Chondrocyte (in vitro differentiated cells): Measurements from ENCODE around the gene NFE2L3. TPM values are rescaled to one million over a fixed set of nuclear protein-coding genes. Genes with fewer than 3 reads are reported as not detected.
"Not testable (repeated sequence)": the region's sequence is repeated elsewhere in the genome, so short reads cannot be mapped to it uniquely, and the experiment has no call there.

Experiments used
- DNase-seq: peaks from one replicate; pipeline ENCODE4 v3.0.0; 2021; ENCODE audit warnings: mixed read lengths, low spot score
- H3K27ac Mint-ChIP-seq: one replicate; pipeline ENCODE4 v1.8.0; 2021; ENCODE audit warnings: mild to moderate bottlenecking, moderate library complexity, mixed read lengths; ENCODE audit not compliant: unreplicated experiment
- H3K27me3 Mint-ChIP-seq: 2 replicates; pipeline ENCODE4 v1.8.0; 2021; ENCODE audit warnings: low read depth, mixed read lengths
- H3K36me3 Mint-ChIP-seq: 2 replicates; pipeline ENCODE4 v1.8.0; 2021; ENCODE audit warnings: low read depth, mixed read lengths
- H3K4me1 Mint-ChIP-seq: 2 replicates; pipeline ENCODE4 v1.8.0; 2021; ENCODE audit warnings: low read depth, mild to moderate bottlenecking, mixed read lengths
- H3K4me3 Mint-ChIP-seq: one replicate; pipeline ENCODE4 v1.8.0; 2021; ENCODE audit warnings: mild to moderate bottlenecking, moderate library complexity, mixed read lengths; ENCODE audit not compliant: unreplicated experiment
- H3K9me3 Mint-ChIP-seq: 2 replicates; pipeline ENCODE4 v1.8.0; 2021; ENCODE audit warnings: low read depth, mixed read lengths
- total RNA-seq: library from RNA; stranded (reverse); gene quantifications from 3 replicates; pipeline ENCODE4 v1.2.1, GENCODE V29; 2021
- TF ChIP-seq, protein P1 (sequence below): fragments of 200-600 bp; sonication (generic); IDR thresholded peaks from 2 replicates; pipeline ENCODE4 v1.5.0; 2021; ENCODE audit warnings: antibody characterized with exemption, mild to moderate bottlenecking, moderate library complexity

NFE2L3 gene
- total RNA-seq, 1 donor from 2014 or later, result 0.52 TPM

DNA sequence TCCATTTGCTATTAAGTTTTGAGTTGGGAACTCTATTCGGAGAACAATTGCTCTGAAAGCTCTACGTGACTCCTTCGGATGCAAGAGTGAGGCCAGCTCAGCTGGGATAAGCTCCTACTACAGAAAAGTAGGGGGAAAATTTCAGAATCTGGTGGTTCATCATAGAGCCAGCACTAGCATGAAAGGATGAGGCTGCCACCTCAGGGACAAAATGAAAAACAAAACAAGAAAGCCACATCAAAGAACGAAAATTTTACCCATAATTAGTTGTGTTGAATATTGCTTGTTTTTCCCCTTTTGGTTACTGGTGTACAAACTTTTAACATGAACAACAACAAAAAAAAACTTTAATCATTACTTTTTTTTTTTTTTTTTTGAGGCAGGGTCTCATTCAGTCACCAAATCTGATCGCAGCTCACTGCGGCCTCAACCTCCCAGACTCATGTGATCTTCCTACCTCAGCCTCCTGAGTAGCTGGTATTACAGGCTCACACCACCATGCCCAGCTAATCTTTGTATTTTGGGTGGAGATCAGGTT lies 39.7 kb upstream of the NFE2L3 start:
- peaks cover 41% of the 10 kb centered on the region for H3K27me3 Mint-ChIP-seq
- no peaks in the 10 kb centered on the region for H3K4me1 Mint-ChIP-seq
- H3K9me3 Mint-ChIP-seq, result no peaks in the 10 kb centered on the region
- DNase-seq, result no peak
- H3K27ac Mint-ChIP-seq, result no peak overlapping the region
- H3K4me3 Mint-ChIP-seq, result no peak overlapping the region
- TF ChIP-seq, protein P1, sequence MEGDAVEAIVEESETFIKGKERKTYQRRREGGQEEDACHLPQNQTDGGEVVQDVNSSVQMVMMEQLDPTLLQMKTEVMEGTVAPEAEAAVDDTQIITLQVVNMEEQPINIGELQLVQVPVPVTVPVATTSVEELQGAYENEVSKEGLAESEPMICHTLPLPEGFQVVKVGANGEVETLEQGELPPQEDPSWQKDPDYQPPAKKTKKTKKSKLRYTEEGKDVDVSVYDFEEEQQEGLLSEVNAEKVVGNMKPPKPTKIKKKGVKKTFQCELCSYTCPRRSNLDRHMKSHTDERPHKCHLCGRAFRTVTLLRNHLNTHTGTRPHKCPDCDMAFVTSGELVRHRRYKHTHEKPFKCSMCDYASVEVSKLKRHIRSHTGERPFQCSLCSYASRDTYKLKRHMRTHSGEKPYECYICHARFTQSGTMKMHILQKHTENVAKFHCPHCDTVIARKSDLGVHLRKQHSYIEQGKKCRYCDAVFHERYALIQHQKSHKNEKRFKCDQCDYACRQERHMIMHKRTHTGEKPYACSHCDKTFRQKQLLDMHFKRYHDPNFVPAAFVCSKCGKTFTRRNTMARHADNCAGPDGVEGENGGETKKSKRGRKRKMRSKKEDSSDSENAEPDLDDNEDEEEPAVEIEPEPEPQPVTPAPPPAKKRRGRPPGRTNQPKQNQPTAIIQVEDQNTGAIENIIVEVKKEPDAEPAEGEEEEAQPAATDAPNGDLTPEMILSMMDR, result no peak
- no peaks in the 10 kb centered on the region for H3K36me3 Mint-ChIP-seq

DNA sequence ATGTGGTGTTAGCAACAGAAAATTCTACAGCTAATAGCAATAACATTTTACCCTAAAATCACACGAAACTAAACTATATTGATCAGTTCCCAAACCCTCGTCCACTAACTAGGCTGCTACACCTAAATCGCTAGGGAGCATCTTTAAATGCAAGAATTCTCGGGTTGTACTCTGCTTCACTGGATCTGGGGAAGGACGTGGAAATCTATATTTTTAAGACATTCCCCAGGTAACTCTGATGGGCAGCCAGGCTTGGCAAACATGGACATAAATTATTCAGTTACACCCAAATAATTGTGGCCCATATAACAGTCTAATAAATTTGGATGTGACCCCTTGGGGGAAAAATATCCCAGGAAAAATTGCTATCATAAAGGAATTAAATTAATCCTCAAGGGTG lies 36.3 kb upstream of the NFE2L3 start:
- no peak overlapping the region for H3K4me3 Mint-ChIP-seq
- TF ChIP-seq, protein P1, result no peak
- peaks cover 32% of the 10 kb centered on the region for H3K27me3 Mint-ChIP-seq
- no peaks in the 10 kb centered on the region for H3K4me1 Mint-ChIP-seq
- H3K36me3 Mint-ChIP-seq, result no peaks in the 10 kb centered on the region
- H3K27ac Mint-ChIP-seq, result no peak overlapping the region
- no peaks in the 10 kb centered on the region for H3K9me3 Mint-ChIP-seq
- no peak for DNase-seq

DNA sequence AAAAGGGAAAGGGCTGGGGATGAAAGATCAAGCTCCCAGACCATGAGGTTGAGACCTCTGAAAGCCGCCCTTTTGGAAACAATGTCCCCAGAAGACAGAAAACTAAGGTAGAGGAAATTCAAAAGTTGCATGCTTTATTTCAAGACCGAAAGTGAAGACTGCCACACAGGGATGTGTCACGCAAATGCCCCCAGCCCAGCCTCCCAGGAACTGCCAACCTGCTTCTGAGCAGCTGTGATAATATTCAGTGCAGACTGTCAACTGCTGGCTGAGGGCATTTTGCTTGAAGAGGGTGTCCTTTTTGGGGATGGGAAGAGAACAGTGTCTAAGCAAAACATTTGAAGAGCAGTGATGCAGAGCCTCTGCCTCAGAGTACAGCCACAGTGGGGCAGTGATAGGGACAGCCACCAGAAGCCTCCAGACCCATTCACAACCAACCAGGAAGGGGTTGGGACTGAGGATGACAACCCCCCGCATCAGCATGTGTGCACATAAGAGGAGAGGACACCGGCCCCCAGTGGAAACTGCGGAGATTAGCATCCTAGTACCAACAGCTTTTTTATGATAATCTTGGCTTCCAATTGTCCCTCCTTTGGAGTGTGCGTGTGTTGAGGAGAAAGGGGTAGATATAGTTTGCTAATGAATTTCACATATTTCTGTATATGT lies 34.7 kb upstream of the NFE2L3 start:
- TF ChIP-seq, protein P1, result no peak
- Mint-ChIP-seq H3K27me3 (peaks cover 31% of the 10 kb centered on the region), H3K4me3 (no peak overlapping the region), H3K9me3 (no peaks in the 10 kb centered on the region), H3K4me1 (no peaks in the 10 kb centered on the region), H3K27ac (no peak overlapping the region), H3K36me3 (no peaks in the 10 kb centered on the region)
- DNase-seq, result no peak

DNA sequence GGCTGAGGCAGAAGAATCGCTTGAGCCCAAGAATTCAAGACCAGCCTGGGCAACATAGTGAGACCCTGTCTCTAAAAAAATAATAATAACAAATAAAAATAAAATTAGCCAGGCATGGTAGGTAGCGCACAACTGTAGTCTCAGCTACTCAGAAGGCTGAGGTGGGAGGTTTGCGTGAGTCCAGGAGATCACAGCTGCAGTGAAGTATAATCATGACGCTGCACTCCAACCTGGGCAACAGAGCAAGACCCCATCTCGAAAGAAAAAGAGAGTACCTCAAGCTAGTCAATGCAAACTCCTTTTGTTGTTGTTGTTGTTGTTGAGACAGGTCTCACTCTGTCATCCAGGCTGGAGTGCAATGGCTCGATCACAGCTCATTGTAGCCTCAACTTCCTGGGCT lies 34.0 kb upstream of the NFE2L3 start:
- H3K27me3 Mint-ChIP-seq, result peaks cover 31% of the 10 kb centered on the region
- no peaks in the 10 kb centered on the region for H3K36me3 Mint-ChIP-seq
- H3K4me3 Mint-ChIP-seq, result no peak overlapping the region
- no peaks in the 10 kb centered on the region for H3K9me3 Mint-ChIP-seq
- H3K27ac Mint-ChIP-seq, result no peak overlapping the region
- no peak for DNase-seq
- no peaks in the 10 kb centered on the region for H3K4me1 Mint-ChIP-seq
- TF ChIP-seq, protein P1, result no peak

- H3K36me3 Mint-ChIP-seq, result no peaks in the 10 kb centered on the region
- no peaks in the 10 kb centered on the region for H3K4me1 Mint-ChIP-seq
- peaks cover 7% of the 10 kb centered on the region for H3K9me3 Mint-ChIP-seq
- H3K27ac Mint-ChIP-seq, result no peak overlapping the region
- H3K27me3 Mint-ChIP-seq, result peaks cover 38% of the 10 kb centered on the region
- DNase-seq, result no peak
- no peak overlapping the region for H3K4me3 Mint-ChIP-seq
- TF ChIP-seq, protein P1, result no peak
Measured at GRCh38 chr7:26122745-26123144, 29.3 kb upstream of the NFE2L3 start.

DNA sequence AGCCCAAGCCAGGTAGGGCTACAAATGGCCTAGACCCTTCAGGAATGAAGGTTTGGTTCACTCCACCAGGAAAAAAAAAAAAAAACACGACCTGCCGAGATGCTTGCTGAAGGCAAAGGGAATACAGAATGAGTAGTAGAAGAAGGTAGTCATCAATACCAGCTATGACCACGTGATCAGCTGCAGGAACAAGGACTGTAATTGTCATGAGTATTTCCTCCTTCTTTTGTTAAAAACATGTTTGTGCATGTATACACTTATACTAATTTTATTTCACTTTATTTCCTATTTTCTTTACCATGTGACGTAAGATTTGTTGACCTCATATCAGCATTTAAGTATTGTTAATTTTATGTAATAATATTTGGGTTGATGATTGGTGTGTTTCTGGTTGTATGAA lies 27.2 kb upstream of the NFE2L3 start:
- not testable (repeated sequence) for H3K27ac Mint-ChIP-seq, H3K9me3 Mint-ChIP-seq, H3K4me1 Mint-ChIP-seq, DNase-seq, H3K4me3 Mint-ChIP-seq, H3K36me3 Mint-ChIP-seq
- H3K27me3 Mint-ChIP-seq, result peaks cover 36% of the 10 kb centered on the region
